ENCODE data around the gene LETM1. TPM values are rescaled to one million over a fixed set of nuclear protein-coding genes. Genes with fewer than 3 reads are reported as not detected.
A peak's percentile ranks its signal among the peaks of the same experiment; 100 is the strongest.

The LETM1 gene
- total and polyA plus RNA-seq, 2 experiments from 2014 or later: 29.4 to 46.0 TPM

GRCh38 chr4:1798580-1799386 is 57.2 kb downstream of the LETM1 start:
- Histone ChIP-seq H2AFZ (no peak overlapping the region), H3K27ac (peak overlapping the region; percentile 96), H3K9me2 (replicated peaks; ENCODE audit: insufficient read depth) (no peaks in the 10 kb centered on the region), H3K4me3 (no peak overlapping the region), H3K79me2 (peaks cover 61% of the 10 kb centered on the region), H3K27me3 (no peaks in the 10 kb centered on the region), H3K9me3 (ENCODE audit: low read depth) (no peaks in the 10 kb centered on the region), H3K4me2 (peak overlapping the region; percentile 93), H3K36me3 (replicated peaks; ENCODE audit: insufficient read depth, low read depth) (no peaks in the 10 kb centered on the region), H4K20me1 (ENCODE audit: insufficient read depth, poor library complexity, severe bottlenecking) (peaks cover 27% of the 10 kb centered on the region), H3K4me1 (ENCODE audit: insufficient read depth) (peaks cover 41% of the 10 kb centered on the region)
- WGBS (ENCODE audit: low lambda C conversion rate, missing lambda C conversion rate): 88% methylated on average over 27 of the region's 30 CpGs
- no peak for DNase-seq (ENCODE audit: low spot score)
- TF ChIP-seq CTCF (IDR thresholded peaks at IDR 0.05; ENCODE audit: poor library complexity) (no peak), EZH2phosphoT487 (IDR thresholded peaks at IDR 0.05; ENCODE audit: low read depth, severe bottlenecking, unreplicated experiment) (no peak), EZH2 (IDR thresholded peaks at IDR 0.05; ENCODE audit: borderline replicate concordance) (no peak)

GRCh38 chr4:1797861-1798579 is 57.9 kb downstream of the LETM1 start:
- H3K27me3 ChIP-seq: no peaks in the 10 kb centered on the region
- H3K4me3 ChIP-seq: no peak overlapping the region
- 83% methylated on average over 11 of the region's 27 CpGs for WGBS (ENCODE audit: low lambda C conversion rate, missing lambda C conversion rate)

GRCh38 chr4:1797298-1797860 is 58.6 kb downstream of the LETM1 start:
- peak overlapping the region; percentile 96 for H3K27ac ChIP-seq
- TF ChIP-seq CTCF (IDR thresholded peaks at IDR 0.05; ENCODE audit: poor library complexity) (no peak), EZH2 (IDR thresholded peaks at IDR 0.05; ENCODE audit: borderline replicate concordance) (no peak), EZH2phosphoT487 (IDR thresholded peaks at IDR 0.05; ENCODE audit: low read depth, severe bottlenecking, unreplicated experiment) (no peak)
- no peak overlapping the region for H2AFZ ChIP-seq
- no peaks in the 10 kb centered on the region for H3K36me3 ChIP-seq (replicated peaks; ENCODE audit: insufficient read depth, low read depth)
- 89% methylated on average over 16 of the region's 16 CpGs for WGBS (ENCODE audit: low lambda C conversion rate, missing lambda C conversion rate)
- no peak overlapping the region for H3K4me3 ChIP-seq
- no peaks in the 10 kb centered on the region for H3K9me2 ChIP-seq (replicated peaks; ENCODE audit: insufficient read depth)
- H3K4me1 ChIP-seq (ENCODE audit: insufficient read depth): peaks cover 45% of the 10 kb centered on the region
- no peaks in the 10 kb centered on the region for H3K9me3 ChIP-seq (ENCODE audit: low read depth)
- peaks cover 61% of the 10 kb centered on the region for H3K79me2 ChIP-seq
- peak overlapping the region; percentile 93 for H3K4me2 ChIP-seq
- peaks cover 27% of the 10 kb centered on the region for H4K20me1 ChIP-seq (ENCODE audit: insufficient read depth, poor library complexity, severe bottlenecking)
- no peaks in the 10 kb centered on the region for H3K27me3 ChIP-seq
- no peak for DNase-seq (ENCODE audit: low spot score)

More at GRCh38 chr4:1797861-1798579, 57.9 kb downstream of the LETM1 start:
- H2AFZ ChIP-seq: no peak overlapping the region
- H3K27ac ChIP-seq: peak overlapping the region; percentile 96
- peaks cover 41% of the 10 kb centered on the region for H3K4me1 ChIP-seq (ENCODE audit: insufficient read depth)
- H3K9me3 ChIP-seq (ENCODE audit: low read depth): no peaks in the 10 kb centered on the region
- no peaks in the 10 kb centered on the region for H3K36me3 ChIP-seq (replicated peaks; ENCODE audit: insufficient read depth, low read depth)
- peak; percentile 52 for DNase-seq (ENCODE audit: low spot score)
- H3K79me2 ChIP-seq: peaks cover 61% of the 10 kb centered on the region
- H3K4me2 ChIP-seq: peak overlapping the region; percentile 93
- H4K20me1 ChIP-seq (ENCODE audit: insufficient read depth, poor library complexity, severe bottlenecking): peaks cover 27% of the 10 kb centered on the region
- no peaks in the 10 kb centered on the region for H3K9me2 ChIP-seq (replicated peaks; ENCODE audit: insufficient read depth)
- no peak for TF ChIP-seq CTCF (IDR thresholded peaks at IDR 0.05; ENCODE audit: poor library complexity)
- TF ChIP-seq EZH2 (IDR thresholded peaks at IDR 0.05; ENCODE audit: borderline replicate concordance): no peak
- TF ChIP-seq EZH2phosphoT487 (IDR thresholded peaks at IDR 0.05; ENCODE audit: low read depth, severe bottlenecking, unreplicated experiment): no peak
